Measurements from ENCODE around the gene PODXL. TPM values are rescaled to one million over a fixed set of nuclear protein-coding genes. Genes with fewer than 3 reads are reported as not detected.

PODXL gene
- total and polyA plus RNA-seq, 10 of the 15 experiments (the other 5 are each of a cell fraction or from before 2014, with no cell fraction given), result 0.04 to 1.8 (median 0.38) TPM

GRCh38 chr7:131530137-131530536, 26.3 kb downstream of the PODXL start:
- FAIRE-seq (no peak), ATAC-seq (no peak), DNase-seq (ENCODE audit: low read depth, low spot score) (no peak)
- SMC1A ChIA-PET (ENCODE audit: uncharacterized antibody, unreplicated experiment), result no interaction called here
- Histone ChIP-seq H3K4me3 (no peak overlapping the region), H3K9me3 (replicated peaks; ENCODE audit: control insufficient read depth, insufficient read depth, low read length) (no peaks in the 10 kb centered on the region), H3K27ac (ENCODE audit: control insufficient read depth, insufficient read depth) (no peak overlapping the region), H3K4me1 (ENCODE audit: control insufficient read depth, insufficient read depth, low read length) (no peaks in the 10 kb centered on the region), H3K79me2 (ENCODE audit: control insufficient read depth, insufficient read depth, low read length) (no peaks in the 10 kb centered on the region), H3K27me3 (replicated peaks in 1 of 2; ENCODE audit: control insufficient read depth in 2 of 2, insufficient read depth in 2 of 2, low read length in 1 of 2) (no peaks in the 10 kb centered on the region), H2AFZ (ENCODE audit: control insufficient read depth, low read depth, low read length) (no peak overlapping the region), H4K20me1 (ENCODE audit: control insufficient read depth, insufficient read depth) (no peaks in the 10 kb centered on the region), H3K36me3 (ENCODE audit: control insufficient read depth in 2 of 2, insufficient read depth in 2 of 2, low read length in 1 of 2) (no peaks in the 10 kb centered on the region), H3K4me2 (ENCODE audit: control insufficient read depth, insufficient read depth) (no peak overlapping the region), H3K9ac (ENCODE audit: control insufficient read depth, insufficient read depth, low read length) (no peak overlapping the region)
- CTCF ChIA-PET, result no interaction called here
- BruUV-seq (replicated peaks), result no TSS peak
- RAD21 ChIA-PET (ENCODE audit: unreplicated experiment), result interaction anchor here (0.6 kb wide), 1 partner anchor 1370 kb away, joined by 3 read pairs; no protein-coding TSS in a partner anchor
- 48% methylated on average over 6 of the region's 6 CpGs for WGBS (ENCODE audit: insufficient coverage, insufficient replicate concordance, low lambda C conversion rate, missing lambda C conversion rate)
- intact Hi-C loops (cut with micrococcal nuclease; ENCODE audit: unreplicated experiment) (no loop called here), in situ Hi-C loops (cut with MboI) (no loop called here)
- TF ChIP-seq CTCF (IDR thresholded peaks at IDR 0.05 in 2 of 3, conservative IDR thresholded peaks at IDR 0.05 in 1 of 3; ENCODE audit: control insufficient read depth in 2 of 3, extremely low read depth in 1 of 3, insufficient read depth in 1 of 3, low read depth in 3 of 3, low read length in 3 of 3) (no peak), FOS (IDR thresholded peaks at IDR 0.05; ENCODE audit: borderline replicate concordance, extremely low read depth, insufficient read length) (no peak), SIN3A (IDR thresholded peaks at IDR 0.05; ENCODE audit: low read depth, low read length) (no peak), EGR1 (IDR thresholded peaks at IDR 0.05; ENCODE audit: borderline replicate concordance in 1 of 2, low read depth in 2 of 2, low read length in 2 of 2) (no peak), USF2 (IDR thresholded peaks at IDR 0.05; ENCODE audit: borderline replicate concordance, low read depth, low read length) (no peak), ZBTB4 (CRISPR knock-in tag; IDR thresholded peaks at IDR 0.05) (no peak), EZH2 (IDR thresholded peaks at IDR 0.05; ENCODE audit: borderline replicate concordance, control insufficient read depth, low read depth, low read length) (no peak), ZBED1 (IDR thresholded peaks at IDR 0.05; ENCODE audit: borderline replicate concordance) (no peak), E2F4 (IDR thresholded peaks at IDR 0.05; ENCODE audit: low read depth, low read length) (no peak), MAX (IDR thresholded peaks at IDR 0.05; ENCODE audit: low read depth, low read length) (no peak), RAD51 (IDR thresholded peaks at IDR 0.05) (no peak), ASH2L (IDR thresholded peaks at IDR 0.05; ENCODE audit: borderline replicate concordance, low read depth) (no peak)
- POLR2A ChIA-PET, result no interaction called here
